ENCODE results near the gene ZNF141.
"Not testable (repeated sequence)": the region's sequence is repeated elsewhere in the genome, so short reads cannot be mapped to it uniquely, and the experiment has no call there.

Gene ZNF141

DNA sequence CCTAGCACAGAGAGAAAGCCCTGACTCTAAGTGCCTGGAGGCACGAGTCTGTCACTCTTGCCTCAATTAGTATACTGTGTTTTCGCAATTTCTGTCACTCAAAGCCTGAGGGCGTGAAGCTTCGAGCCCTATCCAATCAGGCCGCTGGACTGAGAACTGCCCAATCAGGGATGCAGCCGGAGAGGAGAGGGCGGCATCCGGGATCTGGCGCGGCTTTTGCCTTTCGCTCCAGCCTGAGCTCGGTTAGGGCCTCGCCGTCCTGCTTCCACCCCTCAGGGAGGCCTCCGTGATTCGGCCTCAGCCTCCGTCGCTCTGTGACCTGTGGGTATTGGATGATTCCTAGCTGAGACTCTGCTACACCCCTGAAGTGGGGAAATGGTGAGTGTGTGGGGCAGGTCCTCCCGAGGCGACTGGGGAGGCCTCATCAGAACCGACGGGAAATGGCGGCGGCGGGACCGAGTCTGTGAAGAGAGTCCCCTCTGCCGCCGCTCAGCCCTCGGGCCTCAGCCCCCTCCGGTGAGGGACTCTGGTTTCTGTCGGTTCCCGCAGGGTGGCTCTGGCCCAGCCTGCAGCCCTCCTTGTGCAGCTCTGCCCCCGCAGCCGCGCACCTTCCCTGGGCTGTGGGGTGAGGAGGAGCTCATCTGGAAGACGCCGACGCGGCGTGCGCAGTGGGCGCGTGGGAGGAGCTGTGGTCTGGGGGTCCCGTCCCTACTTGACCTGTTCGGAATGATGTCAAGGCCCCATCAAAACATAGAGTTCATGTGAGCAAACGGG, 48.5 kb downstream of the ZNF141 start:
- DNase-seq, result no peak

DNA sequence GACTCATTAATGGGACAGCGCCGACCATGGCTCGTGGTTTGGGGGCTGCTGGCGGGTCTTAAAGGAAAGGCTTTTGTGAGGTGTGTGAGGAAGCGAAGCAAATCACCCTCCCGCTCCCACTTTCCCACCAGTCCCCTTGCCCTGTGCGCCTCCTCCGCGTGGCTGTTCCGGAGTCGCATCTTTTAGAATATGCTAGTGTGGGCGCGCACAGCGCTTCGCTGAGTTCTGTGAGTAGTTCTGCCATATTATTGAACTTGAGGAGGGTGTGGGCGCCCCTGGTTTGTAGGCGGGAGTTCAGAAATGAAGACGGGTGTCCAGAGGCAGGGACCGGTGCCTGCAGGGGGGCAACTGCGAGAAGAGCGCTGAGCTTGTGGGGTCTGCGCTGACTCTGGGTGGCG, 49.1 kb downstream of the ZNF141 start:
- DNase-seq, result no peak

DNA sequence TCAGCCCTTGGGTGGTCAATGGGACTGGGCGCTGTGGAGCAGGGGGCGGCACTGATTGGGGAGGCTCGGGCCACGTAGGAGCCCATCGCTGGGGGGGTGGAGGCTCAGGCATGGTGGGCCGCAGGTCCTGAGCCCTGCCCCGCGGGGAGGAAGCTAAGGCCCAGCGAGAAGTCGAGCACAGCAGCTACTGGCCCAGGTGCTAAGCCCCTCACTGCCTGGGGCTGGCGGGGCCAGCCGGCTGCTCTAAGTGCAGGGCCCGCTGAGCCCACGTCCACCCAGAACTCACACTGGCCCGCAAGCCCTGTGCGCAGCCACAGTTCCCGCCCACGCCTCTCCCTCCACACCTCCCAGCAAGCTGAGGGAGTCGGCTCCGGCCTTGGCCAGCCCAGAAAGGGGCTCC, 66.4 kb downstream of the ZNF141 start:
- DNase-seq, result no peak

DNA sequence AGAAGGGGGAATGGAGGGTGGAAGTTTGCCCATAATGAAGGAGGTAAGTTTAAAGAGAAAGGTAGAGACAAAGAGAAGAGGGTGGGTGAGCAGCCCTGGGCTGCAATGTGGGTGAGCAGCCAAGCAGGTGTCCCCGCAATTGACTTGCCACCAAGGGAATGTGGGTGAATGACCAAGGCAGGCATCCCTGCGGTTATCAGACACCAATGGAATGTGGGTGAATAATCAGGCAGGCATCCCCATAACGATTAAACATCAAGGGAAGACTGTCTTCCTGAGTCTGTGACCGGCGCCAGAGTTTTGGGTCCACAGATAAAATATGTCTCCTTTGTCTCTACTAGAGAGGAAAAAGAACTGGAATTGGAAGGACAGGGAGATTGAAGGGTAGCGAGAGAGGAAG, 70.7 kb downstream of the ZNF141 start:
- not testable (repeated sequence) for DNase-seq

- no peak for DNase-seq
Observed at GRCh38 chr4:422587-422986, 85.0 kb downstream of the ZNF141 start.
